DMS 273 treated with DMSO at 0.1 percent for 48 hours (cell line): ENCODE results near the gene BNIP3.

Experiments
- DNase-seq: peaks from one replicate; lab custom pipeline; 2025; lab: John Stamatoyannopoulos, UW

Gene BNIP3, protein sequence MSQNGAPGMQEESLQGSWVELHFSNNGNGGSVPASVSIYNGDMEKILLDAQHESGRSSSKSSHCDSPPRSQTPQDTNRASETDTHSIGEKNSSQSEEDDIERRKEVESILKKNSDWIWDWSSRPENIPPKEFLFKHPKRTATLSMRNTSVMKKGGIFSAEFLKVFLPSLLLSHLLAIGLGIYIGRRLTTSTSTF

DNA sequence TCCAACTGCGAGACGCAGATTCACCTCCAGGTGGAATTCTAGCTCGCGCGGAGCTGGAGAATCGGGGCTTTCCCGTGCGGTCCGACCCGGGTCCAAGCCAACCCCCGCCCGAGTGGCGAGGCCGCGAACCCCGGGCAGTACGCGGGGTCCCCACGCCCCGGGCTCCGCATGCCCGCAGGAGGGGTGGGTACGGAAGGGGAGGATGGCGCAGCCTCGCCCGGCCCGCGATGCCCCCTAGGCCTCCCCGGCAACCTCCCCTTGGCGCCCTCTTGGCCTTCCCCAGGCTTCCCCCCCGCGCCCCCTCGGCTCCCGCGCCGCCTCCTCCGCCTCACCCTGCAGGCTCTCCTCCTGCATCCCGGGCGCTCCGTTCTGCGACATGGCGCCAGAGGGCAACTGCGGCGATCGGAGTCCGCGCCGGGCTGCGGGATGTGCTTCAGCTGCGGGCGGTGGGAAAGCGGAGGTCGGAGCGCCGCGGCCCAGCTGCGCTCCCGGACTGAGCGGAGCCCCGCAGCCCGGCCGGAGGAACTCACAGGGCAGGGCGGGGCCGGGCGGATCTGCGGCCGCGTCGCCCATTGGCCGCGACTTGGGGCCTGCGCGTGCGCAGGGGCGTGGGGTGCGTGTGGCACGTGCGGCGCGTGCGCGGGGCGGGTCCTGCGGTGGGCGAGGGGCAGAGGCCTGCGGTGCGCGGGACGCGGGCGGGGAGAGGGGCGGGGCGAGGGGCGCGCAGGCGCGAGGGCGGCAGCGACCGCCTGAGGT, at the start of gene BNIP3:
Gene BNIP3 (minus strand): TSS at position 495 of the 756 bp plus-strand sequence. CDS start 117 bp downstream, at position 378.
- DNase-seq = peak; percentile 37

DNA sequence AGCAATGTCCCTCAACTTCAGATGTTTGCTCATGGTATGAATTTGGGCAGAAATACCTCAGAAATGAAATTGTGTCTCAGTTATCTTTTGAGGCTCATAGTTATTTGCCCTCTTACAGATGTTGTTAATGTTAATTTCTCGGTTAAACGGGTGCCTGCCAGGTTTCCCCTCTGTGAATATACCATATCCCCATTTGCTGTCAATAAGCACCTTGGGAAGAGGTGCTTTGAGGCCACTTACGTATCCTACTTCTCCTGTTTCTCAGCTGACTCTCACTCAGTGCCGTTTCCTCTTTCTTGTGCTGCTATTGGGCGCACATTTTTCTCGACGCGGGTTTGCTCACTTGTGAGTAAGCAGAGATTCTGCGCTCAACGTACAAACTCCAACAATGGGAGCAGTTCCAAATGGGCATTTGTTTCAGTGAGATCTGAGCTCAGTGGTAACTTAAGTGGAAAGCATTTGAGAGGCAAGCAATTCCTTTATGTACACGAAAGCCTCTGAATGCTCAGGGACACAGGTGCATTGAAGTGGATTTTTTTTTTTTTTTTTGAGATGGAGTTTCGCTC, 49.3 kb upstream of the BNIP3 start:
- DNase-seq = no peak

DNA sequence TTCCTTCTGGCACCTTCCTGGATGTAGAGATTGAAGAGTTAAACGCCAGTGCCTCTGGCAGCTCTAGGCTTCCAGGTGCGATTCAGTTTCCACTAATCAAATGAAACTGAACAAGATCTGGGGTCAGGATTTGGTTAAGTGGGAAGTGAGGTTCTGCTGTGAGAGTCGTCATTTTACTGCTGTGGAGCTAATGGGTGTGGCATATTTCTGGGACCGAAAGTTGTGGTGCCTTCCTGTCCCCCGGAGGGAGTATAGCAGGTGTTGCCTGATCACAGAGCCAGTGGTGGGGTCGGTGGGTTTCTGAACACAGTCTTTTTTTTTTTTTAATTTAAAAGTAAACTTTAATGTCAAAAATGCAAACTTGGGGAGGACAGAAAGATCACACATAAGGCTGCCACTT, 47.0 kb upstream of the BNIP3 start:
- DNase-seq = no peak

DNA sequence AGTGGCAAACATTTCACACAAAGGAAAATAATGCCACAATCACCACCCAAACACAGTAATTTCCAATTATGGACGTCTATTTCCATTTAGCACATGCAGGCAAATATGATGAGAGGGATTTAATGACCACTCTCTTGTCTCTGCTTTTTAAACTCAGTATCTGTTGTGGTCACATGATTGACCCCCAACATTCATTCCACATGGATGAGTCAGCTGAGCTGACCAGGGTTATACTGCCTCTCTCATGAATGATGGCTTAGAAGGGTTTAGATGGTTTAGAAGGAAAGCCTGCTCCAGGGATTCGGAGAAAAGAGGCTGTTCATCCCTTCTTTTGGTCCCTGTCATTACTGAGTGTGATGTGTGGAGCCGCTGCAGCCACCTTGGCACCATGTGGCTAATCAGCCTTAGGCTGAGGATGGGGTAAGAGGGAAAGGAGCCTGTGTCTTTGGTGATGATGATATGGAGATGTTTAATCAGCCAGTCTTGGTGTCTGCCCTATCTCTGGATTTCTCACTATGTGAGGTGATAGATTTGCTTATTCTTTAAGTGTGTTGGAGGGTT, 45.8 kb upstream of the BNIP3 start:
- DNase-seq = no peak

DNA sequence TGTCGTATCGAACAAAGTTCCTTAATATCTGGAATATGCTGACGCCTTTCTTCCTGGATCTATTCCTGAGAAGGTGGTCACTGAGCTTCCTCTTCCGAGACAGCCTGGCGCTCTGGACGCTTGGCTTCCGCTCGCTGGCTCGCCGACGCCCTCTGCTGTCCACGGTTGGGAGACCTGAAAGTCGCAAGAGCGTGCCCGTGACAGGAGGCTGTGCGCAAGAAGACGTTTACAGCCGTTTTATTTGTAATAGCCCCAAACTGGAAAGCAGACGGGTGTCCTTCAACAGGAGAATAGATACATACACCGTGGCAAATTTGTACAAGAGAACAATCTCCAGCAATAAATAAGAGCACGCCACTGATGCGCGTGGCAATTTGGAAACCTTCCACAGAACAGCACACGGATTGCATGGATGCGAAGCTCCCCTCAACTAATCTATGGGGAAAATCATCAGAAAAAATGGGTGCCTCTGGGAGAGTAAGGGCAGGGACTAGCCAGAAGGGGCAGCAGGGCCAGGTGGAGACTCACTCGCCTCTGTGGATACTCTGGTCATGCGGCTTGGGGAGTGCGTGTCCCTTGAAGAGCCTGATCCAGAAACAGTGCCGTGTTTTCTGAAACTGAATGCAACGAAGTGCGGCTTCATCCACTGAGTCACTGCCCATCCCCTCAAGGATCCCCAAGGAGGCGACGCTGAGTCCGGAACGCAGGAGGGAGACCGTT, 41.5 kb upstream of the BNIP3 start:
- no peak for DNase-seq

DNA sequence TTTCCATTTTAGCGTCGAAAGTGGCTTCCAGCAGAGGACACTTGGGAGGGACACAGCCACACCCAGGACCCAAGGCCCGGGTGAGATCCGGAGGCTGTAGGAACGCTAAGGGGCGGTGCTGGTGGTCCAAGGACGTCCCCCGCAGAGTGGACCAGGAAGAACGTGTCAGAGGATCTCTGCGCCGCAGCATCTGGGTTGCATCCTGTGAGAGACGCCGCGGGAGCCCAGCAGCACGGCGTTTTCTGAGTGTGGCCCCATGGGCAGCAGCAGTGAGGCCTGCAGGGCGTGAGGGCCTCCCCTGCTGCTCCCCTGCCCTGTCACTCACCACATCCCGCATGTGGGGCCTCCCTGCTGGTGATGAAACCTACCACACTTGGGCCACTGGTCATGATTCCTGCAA, 40.5 kb upstream of the BNIP3 start:
- DNase-seq = no peak

DNA sequence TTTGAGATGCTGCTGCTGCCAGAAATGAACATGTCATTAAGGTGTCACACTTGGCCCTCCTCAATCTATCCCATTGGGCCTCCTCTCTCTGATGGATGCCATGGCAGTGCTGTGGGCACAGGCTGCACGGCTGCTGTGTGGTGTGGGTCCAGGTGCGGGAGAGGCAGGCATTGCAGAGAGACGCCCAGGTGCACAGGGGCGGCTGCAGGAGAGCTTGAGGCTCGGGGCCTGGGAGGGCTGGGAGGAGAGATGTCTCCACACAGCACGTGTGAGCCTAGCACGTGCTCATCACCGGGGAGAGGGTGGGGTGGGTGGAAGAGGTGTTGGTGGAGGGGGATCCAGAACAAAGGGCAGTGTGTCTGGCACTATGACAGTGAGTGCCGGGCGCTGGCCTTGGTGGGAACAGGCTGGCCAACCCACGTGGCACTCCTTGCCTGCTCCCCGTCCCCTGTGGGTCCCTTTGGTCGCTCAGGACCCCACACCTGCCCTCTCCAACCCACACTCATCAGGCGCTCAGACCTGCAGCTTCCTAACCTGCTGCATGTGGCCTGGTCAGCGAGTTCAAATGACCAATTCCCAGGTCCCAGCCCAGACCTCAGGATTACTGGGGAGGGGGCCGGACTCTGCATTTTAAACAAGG, 39.9 kb upstream of the BNIP3 start:
- no peak for DNase-seq

DNA sequence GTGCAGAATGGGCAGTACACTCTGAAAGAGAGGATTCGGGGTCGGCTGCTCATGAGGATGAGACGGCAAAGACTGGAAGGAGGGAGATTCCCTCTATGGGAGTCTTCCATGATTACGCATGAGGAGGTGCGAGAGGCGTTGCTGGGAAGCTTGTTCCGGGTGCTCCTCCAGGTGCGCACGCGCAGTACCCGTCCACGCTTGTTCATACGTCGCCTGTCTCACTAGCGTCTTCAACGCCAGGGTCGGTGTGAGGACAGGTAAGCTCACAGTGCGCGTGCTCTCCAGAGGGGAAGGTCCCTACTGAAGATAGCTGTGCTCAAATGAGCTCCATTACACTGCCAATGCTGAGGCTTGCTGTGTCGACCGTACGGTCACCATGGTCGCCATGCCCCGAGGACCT, 39.3 kb upstream of the BNIP3 start:
- no peak for DNase-seq

DNA sequence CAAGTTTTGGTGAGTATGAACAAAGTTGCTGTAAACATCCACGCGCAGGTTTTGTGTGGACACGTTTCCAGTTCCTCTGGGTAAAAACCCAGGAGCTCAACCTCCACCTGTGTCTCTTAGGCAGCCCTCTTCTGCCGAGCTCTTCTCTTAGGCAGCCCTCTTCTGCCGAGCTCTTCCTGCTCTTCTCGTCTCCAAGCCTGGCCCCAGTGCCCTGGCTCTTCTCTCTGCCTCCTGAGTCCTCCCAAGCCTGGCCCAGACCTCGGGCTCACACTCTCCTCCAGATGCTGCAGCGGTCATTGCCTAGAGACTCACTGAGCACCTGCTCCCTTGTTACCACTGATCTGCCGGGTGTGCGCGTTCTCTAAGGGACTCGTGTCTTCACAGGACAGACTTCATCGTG, 38.7 kb upstream of the BNIP3 start:
- DNase-seq = no peak

DNA sequence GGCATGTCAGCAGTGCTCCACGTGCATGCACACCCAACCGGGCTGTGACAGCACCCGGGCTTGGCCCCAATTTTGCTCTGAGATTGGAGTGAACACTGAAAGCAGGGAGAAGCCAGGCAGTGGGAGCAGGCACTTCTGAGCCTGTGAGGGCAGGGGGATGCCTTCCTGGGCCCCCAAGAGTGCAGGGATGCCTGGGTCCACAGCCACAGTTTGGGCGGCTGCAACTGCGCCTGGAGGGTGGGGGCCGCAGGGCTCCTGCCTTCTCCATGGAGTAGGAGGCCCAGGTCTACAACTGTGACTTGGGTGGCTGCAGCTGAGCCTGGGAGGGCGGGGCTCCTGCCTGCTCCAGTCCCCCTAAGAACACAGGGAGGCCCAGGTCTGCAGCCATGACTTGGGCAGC, 37.6 kb upstream of the BNIP3 start:
- no peak for DNase-seq

DNA sequence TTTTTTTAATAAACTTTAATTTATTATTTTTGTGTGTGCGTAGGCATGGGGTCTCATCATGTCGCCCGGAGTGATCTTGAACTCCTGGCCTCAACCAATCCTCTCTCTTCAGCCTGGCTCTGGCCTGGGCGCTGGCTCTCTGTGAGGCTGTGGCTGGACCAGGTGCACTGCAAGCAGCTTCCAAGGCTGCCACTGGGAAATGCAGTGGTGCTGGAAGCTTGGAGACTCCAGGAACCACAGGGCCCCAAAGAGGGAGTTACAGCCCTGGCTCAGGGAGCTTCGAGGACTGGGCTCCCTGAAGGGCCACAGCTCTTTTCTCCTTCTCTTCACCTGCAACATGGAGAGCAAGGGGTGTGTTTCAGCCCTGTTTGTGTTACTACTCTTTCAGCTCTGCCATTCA, 36.7 kb upstream of the BNIP3 start:
- DNase-seq = no peak

DNA sequence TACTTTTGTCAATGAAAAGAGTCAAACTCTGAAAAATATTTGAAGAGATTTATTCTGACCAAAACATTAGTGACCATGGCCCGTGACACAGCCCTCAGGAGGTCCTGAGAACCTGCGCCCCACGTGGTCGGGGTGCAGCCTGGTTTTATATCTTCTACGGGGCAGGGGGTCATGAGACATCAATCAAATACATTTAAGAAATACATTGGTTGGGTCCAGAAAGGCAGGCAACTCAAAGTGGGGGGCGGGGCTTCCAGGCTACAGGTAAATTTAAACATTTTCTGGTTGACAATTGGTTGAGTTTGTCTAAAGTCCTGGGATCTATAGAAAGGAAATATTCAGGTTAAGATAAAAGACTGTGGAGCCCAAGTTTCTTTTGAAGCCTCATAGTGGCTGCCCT, 34.8 kb upstream of the BNIP3 start:
- no peak for DNase-seq

DNA sequence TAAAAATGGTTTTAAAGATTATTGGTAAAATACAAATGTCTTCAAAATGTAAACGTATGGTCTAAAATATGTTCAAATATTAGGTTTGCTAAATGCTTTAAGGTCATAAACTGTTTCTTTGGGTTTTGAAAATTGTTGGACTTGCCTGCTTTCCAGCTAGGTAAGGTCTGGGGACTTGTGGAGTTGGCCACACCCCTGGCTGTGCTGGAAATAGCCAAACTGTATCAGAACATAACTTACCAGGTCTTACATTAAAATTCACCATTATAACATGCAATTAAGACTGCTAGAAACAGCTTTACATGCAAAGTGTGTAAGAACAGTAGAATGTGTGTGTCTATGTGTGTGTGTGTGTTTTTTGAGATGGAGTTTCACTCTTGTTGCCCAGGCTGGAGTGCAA, 29.7 kb upstream of the BNIP3 start:
- no peak for DNase-seq

DNA sequence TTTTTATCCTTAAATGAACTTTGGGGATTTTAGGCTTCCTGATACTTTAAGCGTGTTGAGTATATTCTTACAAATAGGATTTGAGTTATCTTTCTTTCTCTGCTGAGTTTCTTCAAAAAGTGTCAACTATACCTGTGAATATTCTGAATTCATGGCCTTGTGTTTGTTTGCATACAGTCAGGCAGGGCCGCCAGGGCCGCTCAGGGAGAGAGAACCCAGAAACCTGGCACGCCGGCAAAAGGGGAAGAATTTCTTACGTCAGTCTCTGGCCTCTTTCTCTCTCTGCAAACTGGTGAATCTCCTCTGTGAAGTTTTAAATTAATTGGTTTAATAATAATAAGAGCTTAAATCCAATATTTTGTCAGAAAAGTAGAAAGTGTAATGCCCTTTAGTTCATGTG, 29.3 kb upstream of the BNIP3 start:
- no peak for DNase-seq

DNA sequence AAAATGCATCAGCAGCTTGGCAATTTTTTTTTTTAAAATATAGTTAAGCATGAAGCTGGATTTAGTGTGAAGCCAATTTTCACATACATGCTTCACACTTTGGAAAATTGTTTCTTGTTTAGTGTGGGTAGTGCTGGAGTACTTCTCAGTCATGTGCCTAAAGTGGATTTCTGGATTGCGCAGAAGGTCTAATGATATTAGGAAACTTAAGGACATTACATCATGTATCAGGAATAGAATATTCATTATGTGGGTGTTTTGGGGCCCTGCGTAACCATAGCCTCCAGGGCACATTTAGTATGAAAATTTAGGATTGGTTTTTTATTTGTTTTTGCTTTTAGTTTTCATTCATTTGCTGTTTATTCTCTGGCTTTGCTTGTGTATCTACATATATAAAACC, 28.8 kb upstream of the BNIP3 start:
- no peak for DNase-seq

DNA sequence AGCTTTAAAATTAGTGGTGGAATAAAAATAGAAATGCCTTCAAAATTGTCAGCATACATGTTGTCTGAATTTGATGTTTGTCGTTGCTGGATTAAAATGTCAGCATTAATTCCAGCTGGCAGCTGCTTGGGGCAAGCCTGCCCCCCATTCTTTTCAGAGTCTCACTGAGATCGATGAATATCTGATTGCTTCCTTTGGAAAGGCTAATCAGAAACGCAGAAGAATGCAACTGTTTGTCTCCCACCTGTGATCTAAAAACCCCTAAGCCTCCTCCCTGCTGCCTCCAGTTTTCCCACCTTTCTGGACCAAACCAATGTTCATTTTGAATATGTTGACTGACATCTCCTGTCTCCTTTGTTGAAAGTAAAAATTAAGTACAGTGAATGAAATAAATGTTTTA, 27.9 kb upstream of the BNIP3 start:
- no peak for DNase-seq

DNA sequence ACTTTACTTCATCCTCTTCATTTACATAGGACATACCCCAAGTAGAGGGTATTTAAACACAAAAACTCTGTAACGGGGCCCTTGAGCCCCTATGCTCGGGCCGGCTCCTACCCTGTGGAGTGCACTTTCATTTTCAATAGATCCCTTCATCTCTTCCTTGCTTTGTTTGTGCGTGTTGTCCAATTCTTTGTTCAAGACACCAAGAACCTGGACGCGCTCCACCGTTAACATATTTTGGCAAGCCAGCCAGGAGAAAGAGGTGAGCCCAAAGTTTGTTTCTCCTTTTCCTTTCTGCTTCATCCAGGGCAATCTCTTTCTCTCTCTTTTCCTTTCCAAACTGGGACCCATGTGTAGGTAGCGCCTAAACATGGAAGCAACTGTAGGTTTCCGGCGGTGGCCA, 26.0 kb upstream of the BNIP3 start:
- DNase-seq = no peak

DNA sequence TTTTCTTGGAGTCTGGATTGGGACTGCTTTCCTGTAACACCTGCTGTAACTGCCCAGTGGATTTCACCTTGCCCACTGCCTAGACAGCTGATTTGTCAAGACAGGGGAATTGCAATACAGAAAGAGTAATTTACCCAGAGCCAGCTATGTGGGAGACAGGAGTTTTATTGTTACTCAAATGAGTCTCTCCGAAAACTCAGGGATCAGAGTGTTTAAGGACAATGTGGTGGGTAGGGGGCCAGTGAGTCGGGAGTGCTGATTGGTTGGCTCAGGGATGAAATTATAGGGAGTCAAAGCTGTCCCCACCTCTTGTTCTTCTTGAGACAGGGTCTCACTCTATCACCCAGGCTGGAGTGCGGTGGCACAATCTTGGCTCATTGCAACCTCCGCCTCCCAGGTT, 25.2 kb upstream of the BNIP3 start:
- DNase-seq = no peak

DNA sequence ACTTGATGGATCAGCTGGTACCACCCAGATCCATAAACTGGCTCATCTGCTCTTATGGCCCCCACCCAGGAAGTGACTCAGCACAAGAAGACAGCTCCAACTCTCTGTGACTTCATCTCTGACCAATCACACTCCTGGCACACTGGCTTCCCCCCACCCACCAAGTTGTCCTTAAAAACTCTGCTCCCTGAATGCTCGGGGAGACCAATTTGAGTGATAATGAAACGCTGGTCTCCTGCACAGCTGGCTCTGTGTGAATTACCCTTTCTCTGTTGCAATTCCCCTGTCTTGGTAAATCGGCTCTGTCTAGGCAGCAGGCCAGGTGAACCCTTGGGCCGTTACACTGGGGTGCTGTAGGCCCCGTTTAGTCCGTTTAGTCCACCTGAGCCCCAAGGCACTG, 23.4 kb upstream of the BNIP3 start:
- no peak for DNase-seq

DNA sequence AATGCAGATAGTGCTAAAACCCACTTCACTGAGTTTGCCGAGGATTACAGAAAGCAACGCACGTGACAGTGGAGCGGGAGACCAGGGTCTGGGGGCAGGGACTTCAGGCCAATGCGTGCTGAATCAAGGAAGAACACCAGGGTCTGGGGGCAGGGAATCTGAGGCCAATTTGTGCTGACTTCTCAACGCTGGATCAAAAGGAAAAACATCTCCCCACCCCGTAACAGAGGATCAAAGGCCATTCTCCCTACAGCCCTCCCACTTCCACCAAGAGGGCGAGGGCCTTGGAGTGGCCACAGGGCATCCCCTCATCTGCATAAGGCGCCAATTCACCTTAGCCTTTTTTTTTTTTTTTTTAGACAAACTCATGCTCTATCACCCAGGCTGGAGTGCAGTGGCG, 22.3 kb upstream of the BNIP3 start:
- no peak for DNase-seq

DNA sequence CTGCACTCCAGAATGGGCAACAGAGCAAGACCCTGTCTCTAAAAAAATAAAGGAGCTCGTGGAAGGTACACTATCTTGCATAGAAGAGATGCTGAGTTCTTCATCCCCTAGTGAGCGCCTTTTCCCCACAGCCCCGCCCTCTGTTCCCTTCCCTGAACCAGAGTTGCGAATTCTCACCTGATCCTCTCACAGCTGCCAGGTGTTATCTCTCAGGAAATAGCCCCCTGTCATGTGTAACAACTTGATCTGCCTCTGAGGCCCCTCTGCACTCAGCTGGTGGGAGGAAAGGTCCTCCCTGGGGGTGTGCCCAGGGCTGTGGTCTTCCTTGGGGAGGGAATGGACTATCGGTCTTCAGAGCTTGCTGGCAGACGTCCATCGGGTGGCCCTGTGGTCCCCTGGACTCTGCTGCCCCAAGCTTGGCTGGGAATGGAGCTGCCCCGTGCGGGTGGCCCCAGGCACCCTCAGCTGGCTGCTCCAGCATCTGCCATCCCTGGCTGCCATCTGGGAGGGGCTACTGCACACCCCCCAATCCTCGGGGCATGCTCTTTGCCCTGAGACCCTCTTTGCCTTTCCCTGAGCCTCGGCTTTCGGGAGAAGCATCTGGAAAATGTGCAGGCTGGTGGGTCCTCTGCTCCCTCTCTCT, 21.7 kb upstream of the BNIP3 start:
- DNase-seq = no peak

DNA sequence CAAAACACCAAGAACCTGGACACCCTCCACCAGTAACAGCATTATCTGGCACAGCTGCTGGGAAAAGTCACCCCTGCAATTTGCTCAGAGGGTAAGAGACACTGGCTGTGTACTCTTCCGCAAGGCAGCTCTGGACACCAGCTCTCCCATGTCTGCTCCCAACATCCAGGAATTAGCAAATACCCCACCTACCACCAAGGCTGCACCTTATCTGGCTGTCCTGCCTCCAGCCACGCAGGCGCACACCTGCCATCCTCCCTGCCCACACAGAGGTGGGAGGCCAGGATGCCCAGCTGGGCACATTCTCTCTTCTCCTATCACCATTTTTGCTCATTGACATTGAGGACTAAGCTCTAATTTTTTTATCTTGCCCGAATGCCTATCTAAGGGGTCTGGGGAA, 20.3 kb upstream of the BNIP3 start:
- no peak for DNase-seq
